ENCODE results near the gene XPO4.
A peak's percentile ranks its signal among the peaks of the same experiment; 100 is the strongest.
"Not testable (repeated sequence)": the region's sequence is repeated elsewhere in the genome, so short reads cannot be mapped to it uniquely, and the experiment has no call there.

The XPO4 gene

GRCh38 chr13:20902438-20903163 is at the start of gene XPO4:
Gene XPO4 (minus strand): TSS chr13:20902746. CDS start chr13:20902738, 8 bp downstream.
- DNase-seq (ENCODE audit: low spot score): peak; percentile 73

- not testable (repeated sequence) for DNase-seq (ENCODE audit: low spot score)
These were observed 45.5 kb upstream of the XPO4 start for GRCh38 chr13:20948001-20948400.

- no peak for DNase-seq (ENCODE audit: low spot score)
These were observed 43.4 kb upstream of the XPO4 start for GRCh38 chr13:20945952-20946383.

- no peak for DNase-seq (ENCODE audit: low spot score)
These were observed 40.5 kb upstream of the XPO4 start for GRCh38 chr13:20942938-20943559.

GRCh38 chr13:20940511-20940910 is 38.0 kb upstream of the XPO4 start:
- not testable (repeated sequence) for DNase-seq (ENCODE audit: low spot score)

- no peak for DNase-seq (ENCODE audit: low spot score)
These were observed 37.5 kb upstream of the XPO4 start for GRCh38 chr13:20940083-20940482.

- DNase-seq (ENCODE audit: low spot score): no peak
These were observed 37.1 kb upstream of the XPO4 start for GRCh38 chr13:20939662-20940061.

GRCh38 chr13:20938302-20938701 is 35.8 kb upstream of the XPO4 start:
- no peak for DNase-seq (ENCODE audit: low spot score)

- no peak for DNase-seq (ENCODE audit: low spot score)
These were observed 25.2 kb upstream of the XPO4 start for GRCh38 chr13:20927596-20928257.

GRCh38 chr13:20925395-20925790 is 22.8 kb upstream of the XPO4 start:
- not testable (repeated sequence) for DNase-seq (ENCODE audit: low spot score)

- peak; percentile 79 for DNase-seq (ENCODE audit: low spot score)
These were observed 22.3 kb upstream of the XPO4 start for GRCh38 chr13:20924758-20925394.

- DNase-seq (ENCODE audit: low spot score): no peak
These were observed 20.7 kb upstream of the XPO4 start for GRCh38 chr13:20923272-20923671.

- no peak for DNase-seq (ENCODE audit: low spot score)
These were observed 19.0 kb upstream of the XPO4 start for GRCh38 chr13:20921572-20921971.

- not testable (repeated sequence) for DNase-seq (ENCODE audit: low spot score)
These were observed 13.1 kb upstream of the XPO4 start for GRCh38 chr13:20915676-20916075.

GRCh38 chr13:20911037-20911436 is 8.5 kb upstream of the XPO4 start:
- DNase-seq (ENCODE audit: low spot score): no peak

GRCh38 chr13:20908714-20909497 is 6.4 kb upstream of the XPO4 start:
- DNase-seq (ENCODE audit: low spot score): no peak

- DNase-seq (ENCODE audit: low spot score): no peak
These were observed 2.4 kb upstream of the XPO4 start for GRCh38 chr13:20904908-20905307.

- peak; percentile 5 for DNase-seq (ENCODE audit: low spot score)
These were observed 574 bp upstream of the XPO4 start for GRCh38 chr13:20903164-20903475.

- peak; percentile 48 for DNase-seq (ENCODE audit: low spot score)
These were observed 693 bp downstream of the XPO4 start for GRCh38 chr13:20901668-20902437.

GRCh38 chr13:20894245-20894644 is 8.3 kb downstream of the XPO4 start:
- no peak for DNase-seq (ENCODE audit: low spot score)

GRCh38 chr13:20891768-20892167 is 10.8 kb downstream of the XPO4 start:
- no peak for DNase-seq (ENCODE audit: low spot score)
